HG03135 (cell line): ENCODE data around the gene MRM2.

Experiments used
- ATAC-seq: cut with Tn5 transposase; IDR thresholded peaks from one replicate; pipeline ENCODE4 v1.9.1; 2021; ENCODE audit warnings: mild to moderate bottlenecking, moderate library complexity; ENCODE audit not compliant: unreplicated experiment

MRM2 gene

GRCh38 chr7:2241580-2242540 is at the start of gene MRM2, which contains the start of gene NUDT1:
TSS of gene MRM2 (minus strand) at chr7:2242205. CDS start at chr7:2242169, 36 bp downstream.
TSS of gene NUDT1 (plus strand) at chr7:2242226. CDS start at chr7:2244575, 2,349 bp downstream.
- peak; percentile 62 for ATAC-seq

- no peak for ATAC-seq
Observed at GRCh38 chr7:2290877-2291276, 48.9 kb upstream of the MRM2 start.

- no peak for ATAC-seq
Observed at GRCh38 chr7:2289621-2290020, 47.6 kb upstream of the MRM2 start.

DNA sequence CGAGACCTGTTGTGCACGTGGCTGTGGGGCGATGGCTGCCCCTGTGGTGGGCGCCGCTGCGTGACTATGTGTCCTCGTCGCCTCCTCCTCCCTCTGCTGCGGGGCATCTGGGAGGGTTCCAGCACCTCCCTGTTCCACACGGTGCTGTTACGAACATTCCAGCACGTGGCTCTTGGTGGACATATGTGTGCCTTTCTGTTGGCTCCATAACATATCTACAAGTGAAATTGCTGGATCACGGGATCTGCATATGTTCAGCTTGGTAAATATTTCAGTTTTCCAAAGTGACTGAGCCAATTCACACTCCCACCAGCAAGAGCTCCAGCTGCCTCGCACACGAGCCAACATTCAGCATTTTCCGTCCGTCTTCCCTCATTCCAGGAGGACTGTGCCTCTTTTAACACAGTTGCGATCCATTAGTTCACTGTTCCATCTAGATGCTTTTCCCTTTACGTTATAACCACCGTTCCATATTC is 47.1 kb upstream of the MRM2 start:
- ATAC-seq, result peak; percentile 11

GRCh38 chr7:2288503-2288902 is 46.5 kb upstream of the MRM2 start:
- peak; percentile 76 for ATAC-seq

GRCh38 chr7:2287745-2288144 is 45.7 kb upstream of the MRM2 start:
- no peak for ATAC-seq

- ATAC-seq, result no peak
Observed at GRCh38 chr7:2283074-2283473, 41.1 kb upstream of the MRM2 start.

DNA sequence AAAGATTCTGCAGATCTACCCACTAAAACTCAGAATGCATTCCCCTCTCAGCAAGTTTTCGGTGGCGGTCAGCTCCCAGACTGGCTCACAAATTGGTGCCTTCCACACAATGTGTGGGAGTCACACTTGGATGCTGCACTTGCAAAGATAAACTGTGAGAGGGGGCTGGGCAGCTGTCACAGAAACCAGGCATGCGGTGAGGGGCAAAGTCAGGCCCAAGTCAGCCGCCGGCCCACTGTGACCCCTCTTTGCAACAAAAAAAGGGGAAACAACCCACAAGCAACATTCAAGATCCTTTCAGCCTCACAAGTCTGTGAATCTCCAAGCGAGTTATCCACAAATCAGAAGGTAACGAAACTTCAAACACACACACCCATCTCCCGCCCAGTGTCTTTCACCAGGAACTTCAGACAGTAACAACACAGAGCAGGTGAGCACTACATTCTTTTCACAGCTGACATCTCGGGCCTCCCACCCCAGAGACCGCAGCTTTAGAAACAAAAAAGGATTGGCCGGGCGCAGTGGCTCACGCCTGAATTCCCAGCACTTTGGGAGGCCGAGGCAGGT is 40.3 kb upstream of the MRM2 start:
- no peak for ATAC-seq

- no peak for ATAC-seq
Observed at GRCh38 chr7:2281541-2281940, 39.5 kb upstream of the MRM2 start.

GRCh38 chr7:2280424-2280823 is 38.4 kb upstream of the MRM2 start:
- no peak for ATAC-seq

DNA sequence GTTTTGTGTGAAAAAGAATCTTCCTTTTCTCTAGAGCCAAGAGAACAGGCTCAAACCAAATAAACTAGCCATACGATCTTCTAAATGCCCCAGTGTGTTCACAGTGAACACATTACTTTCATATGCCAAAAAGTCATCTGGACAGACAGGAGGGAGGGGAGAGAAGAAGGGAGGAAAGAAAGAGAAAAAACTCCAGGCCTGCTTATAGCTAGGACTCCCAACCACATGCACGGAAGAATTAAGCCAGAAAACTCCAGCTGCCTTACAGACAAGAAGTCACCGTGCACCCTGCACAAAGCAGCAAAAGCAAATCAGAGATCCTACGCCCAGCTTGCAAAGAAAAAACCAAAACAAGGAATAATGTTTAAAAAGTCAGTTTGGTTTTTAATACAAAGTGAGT is 37.9 kb upstream of the MRM2 start:
- no peak for ATAC-seq

- ATAC-seq, result no peak
Observed at GRCh38 chr7:2278026-2278425, 36.0 kb upstream of the MRM2 start.

GRCh38 chr7:2276107-2276506 is 34.1 kb upstream of the MRM2 start:
- ATAC-seq, result no peak

- ATAC-seq, result no peak
Observed at GRCh38 chr7:2275101-2275500, 33.1 kb upstream of the MRM2 start.

DNA sequence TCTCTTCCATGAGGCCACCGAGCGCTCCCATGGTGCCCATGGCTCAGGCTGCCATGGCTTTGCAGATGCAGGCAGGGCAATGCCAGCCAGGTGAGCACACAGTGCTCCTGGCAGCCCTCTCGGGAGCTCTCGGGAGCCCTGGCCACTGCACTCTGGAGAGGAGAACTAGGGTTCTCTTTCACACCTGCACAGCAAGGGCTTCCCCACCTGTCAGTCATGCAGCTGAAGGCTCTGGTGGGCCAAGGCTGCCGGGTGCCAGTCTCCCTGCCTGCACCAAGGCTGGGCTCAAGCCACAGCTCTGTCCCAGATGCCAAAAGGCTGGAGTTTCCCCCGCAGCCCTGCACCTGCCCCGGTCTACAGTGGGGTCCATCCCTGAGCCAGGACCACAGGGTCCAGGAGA is 32.7 kb upstream of the MRM2 start:
- ATAC-seq, result no peak

DNA sequence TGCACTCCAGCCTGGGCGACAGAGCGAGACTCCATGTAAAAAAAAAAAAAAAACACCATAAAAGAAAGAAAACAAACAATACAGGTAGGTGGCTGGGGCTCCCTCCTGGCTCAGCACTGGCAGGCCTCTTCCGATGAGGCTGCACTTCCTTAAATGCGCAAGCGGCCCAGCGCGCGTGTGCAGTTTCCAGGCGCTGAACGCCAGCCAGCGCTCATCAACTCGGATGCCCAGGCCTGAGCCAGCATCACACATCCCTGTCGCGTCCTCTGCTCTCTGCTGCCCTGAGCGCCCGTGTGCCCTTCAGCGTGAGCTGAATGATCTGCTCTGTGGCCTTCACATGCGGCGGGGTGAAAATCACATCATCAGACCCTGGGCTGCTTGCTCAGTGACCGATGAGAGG is 31.9 kb upstream of the MRM2 start:
- no peak for ATAC-seq

DNA sequence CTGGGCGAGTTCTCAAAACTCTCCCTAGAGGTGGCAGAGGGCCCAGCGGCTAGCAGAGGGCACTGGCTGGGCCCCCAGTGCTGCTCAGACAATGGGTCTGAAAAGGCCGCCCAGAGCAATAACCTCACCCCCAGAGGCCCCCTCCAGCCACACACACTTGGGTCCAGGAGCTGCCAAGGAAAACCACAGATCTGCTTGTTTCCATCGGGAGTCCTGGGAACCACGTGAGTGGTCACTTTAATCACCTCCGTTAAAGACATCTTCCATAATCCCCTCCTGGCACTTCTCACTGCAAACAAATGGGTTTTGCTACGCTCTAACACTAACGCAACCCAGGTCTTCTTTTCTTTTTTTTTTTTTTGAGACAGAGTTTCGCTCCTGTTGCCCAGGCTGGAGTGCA is 30.0 kb upstream of the MRM2 start:
- ATAC-seq, result no peak

- ATAC-seq, result no peak
Observed at GRCh38 chr7:2271273-2272026, 29.4 kb upstream of the MRM2 start.

DNA sequence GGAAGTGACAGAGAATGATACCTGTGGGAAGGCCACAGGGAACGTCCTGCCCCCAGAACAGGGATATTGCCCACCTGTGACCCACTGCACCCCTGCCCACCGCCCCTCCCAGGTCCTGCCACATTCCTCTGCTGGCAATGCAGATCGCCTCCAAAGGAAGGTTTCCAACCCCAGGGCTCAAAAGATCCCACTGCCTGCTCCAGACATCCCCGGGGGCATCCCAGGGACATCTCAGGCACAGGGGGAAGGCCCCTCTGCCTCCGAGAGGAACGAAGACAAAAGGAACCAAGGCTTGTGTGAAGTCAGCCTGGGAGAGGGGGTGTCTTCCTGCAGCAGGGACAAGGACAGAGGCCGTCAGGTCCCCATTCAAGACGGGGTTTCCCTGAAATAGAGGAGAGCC is 28.5 kb upstream of the MRM2 start:
- no peak for ATAC-seq

- no peak for ATAC-seq
Observed at GRCh38 chr7:2269991-2270460, 28.0 kb upstream of the MRM2 start.
